Smooth muscle cell of the brain vasculature (primary cell): ENCODE results near the gene SEMA4C.

Experiments used
- DNase-seq: peaks from one replicate; pipeline ENCODE4 v3.0.0-alpha.2; 2012; ENCODE audit warnings: low read depth, low spot score

Gene SEMA4C

GRCh38 chr2:96842600-96842999, 27.3 kb downstream of the SEMA4C start:
- no peak for DNase-seq

- DNase-seq, result no peak
Measured at GRCh38 chr2:96841701-96842495, 28.0 kb downstream of the SEMA4C start.

- DNase-seq, result no peak
Measured at GRCh38 chr2:96839875-96840850, 29.7 kb downstream of the SEMA4C start.

GRCh38 chr2:96839293-96839874, 30.5 kb downstream of the SEMA4C start:
- no peak for DNase-seq

- DNase-seq, result no peak
Measured at GRCh38 chr2:96838345-96839292, 31.3 kb downstream of the SEMA4C start.

GRCh38 chr2:96837575-96837974, 32.3 kb downstream of the SEMA4C start:
- no peak for DNase-seq

GRCh38 chr2:96835830-96836229, 34.0 kb downstream of the SEMA4C start:
- no peak for DNase-seq

- DNase-seq, result peak; percentile 17
Measured at GRCh38 chr2:96832754-96833507, 36.9 kb downstream of the SEMA4C start.

- no peak for DNase-seq
Measured at GRCh38 chr2:96832408-96832753, 37.5 kb downstream of the SEMA4C start.

- no peak for DNase-seq
Measured at GRCh38 chr2:96831679-96832078, 38.2 kb downstream of the SEMA4C start.

- no peak for DNase-seq
Measured at GRCh38 chr2:96830044-96830562, 39.8 kb downstream of the SEMA4C start.

GRCh38 chr2:96828874-96829273, 41.0 kb downstream of the SEMA4C start:
- DNase-seq, result no peak

GRCh38 chr2:96828436-96828835, 41.4 kb downstream of the SEMA4C start:
- DNase-seq, result no peak

GRCh38 chr2:96826546-96827278, 43.2 kb downstream of the SEMA4C start:
- DNase-seq, result no peak

GRCh38 chr2:96825057-96825456, 44.8 kb downstream of the SEMA4C start:
- DNase-seq, result no peak

- DNase-seq, result no peak
Measured at GRCh38 chr2:96824079-96824870, 45.6 kb downstream of the SEMA4C start.

- no peak for DNase-seq
Measured at GRCh38 chr2:96823198-96823597, 46.7 kb downstream of the SEMA4C start.

GRCh38 chr2:96822786-96823185, 47.1 kb downstream of the SEMA4C start:
- DNase-seq, result no peak
